Mesenchymal stem cell (in vitro differentiated cells and primary cell): ENCODE results near the gene TMEM229A.
"Not testable (repeated sequence)": the region's sequence is repeated elsewhere in the genome, so short reads cannot be mapped to it uniquely, and the experiment has no call there.

Experiments used
- DNase-seq: peaks from one replicate; pipeline ENCODE4 v3.0.0-alpha.2; 2013
- H2AFZ ChIP-seq: one replicate; pipeline ENCODE4 v1.6.1; 2013; ENCODE audit warnings: low read depth, mild to moderate bottlenecking, control low read depth, inconsistent platforms, low read length, moderate library complexity
- H2AK5ac ChIP-seq: 2 replicates; pipeline ENCODE4 v1.6.1; 2013; ENCODE audit warnings: low read length, moderate library complexity, mild to moderate bottlenecking, inconsistent platforms; ENCODE audit not compliant: severe bottlenecking
- H2BK120ac ChIP-seq: one replicate; pipeline ENCODE4 v1.6.1; 2013; ENCODE audit warnings: low read depth, mild to moderate bottlenecking, inconsistent platforms, low read length, moderate library complexity
- H2BK12ac ChIP-seq, 2 experiments: one replicate each; pipeline ENCODE4 v1.6.1; 2013; ENCODE audit warnings: inconsistent platforms in 2 of 2, low read length in 2 of 2, mild to moderate bottlenecking in 2 of 2, moderate library complexity in 2 of 2, control low read depth in 1 of 2
- H2BK15ac ChIP-seq: one replicate; pipeline ENCODE4 v1.6.1; 2013; ENCODE audit warnings: mild to moderate bottlenecking, low read depth, inconsistent platforms; ENCODE audit not compliant: poor library complexity, severe bottlenecking
- H2BK5ac ChIP-seq: 2 replicates; pipeline ENCODE4 v1.6.1; 2013; ENCODE audit warnings: low read depth, mild to moderate bottlenecking, low read length, control low read depth, inconsistent platforms; ENCODE audit not compliant: poor library complexity, severe bottlenecking
- H3K14ac ChIP-seq, 2 experiments: one replicate each; pipeline ENCODE4 v1.6.1; 2013; ENCODE audit warnings: inconsistent platforms in 2 of 2, low read length in 2 of 2, control low read depth in 1 of 2, mild to moderate bottlenecking in 1 of 2, moderate library complexity in 1 of 2
- H3K18ac ChIP-seq, 2 experiments: one replicate each; pipeline ENCODE4 v1.6.1; 2013; ENCODE audit warnings: inconsistent platforms in 2 of 2, low read length in 2 of 2, control low read depth in 1 of 2, low read depth in 1 of 2, mild to moderate bottlenecking in 1 of 2
- H3K23ac ChIP-seq, 2 experiments: one replicate each; pipeline ENCODE4 v1.6.1; 2013; ENCODE audit warnings: inconsistent platforms in 2 of 2, low read length in 2 of 2, mild to moderate bottlenecking in 2 of 2, moderate library complexity in 2 of 2, control low read depth in 1 of 2
- H3K27ac ChIP-seq: 2 replicates; pipeline ENCODE4 v1.5.1; 2013; ENCODE audit warnings: mild to moderate bottlenecking, moderate library complexity, low read length, control low read depth, inconsistent platforms; ENCODE audit not compliant: poor library complexity, severe bottlenecking
- H3K27me3 ChIP-seq, 2 experiments: 2 replicates each; pipeline versions ENCODE4 v1.6.1 to v1.7.0; 2013; ENCODE audit warnings: low read length in 2 of 2, mild to moderate bottlenecking in 2 of 2, moderate library complexity in 2 of 2, control low read depth in 1 of 2, inconsistent platforms in 1 of 2; ENCODE audit not compliant: control insufficient read depth in 1 of 2, insufficient read depth in 1 of 2
- H3K36me3 ChIP-seq, 2 experiments: 2 replicates each; pipeline versions ENCODE4 v1.6.1 to v1.7.0; 2013; ENCODE audit warnings: low read length in 2 of 2, control low read depth in 1 of 2, inconsistent platforms in 1 of 2, low read depth in 1 of 2, mild to moderate bottlenecking in 1 of 2; ENCODE audit not compliant: insufficient read depth in 2 of 2, control insufficient read depth in 1 of 2
- H3K4ac ChIP-seq, 2 experiments: one replicate each; pipeline ENCODE4 v1.6.1; 2013; ENCODE audit warnings: inconsistent platforms in 2 of 2, low read length in 2 of 2, mild to moderate bottlenecking in 2 of 2, moderate library complexity in 2 of 2, control low read depth in 1 of 2, low read depth in 1 of 2
- H3K4me1 ChIP-seq: 2 replicates; pipeline ENCODE4 v1.6.1; 2013; ENCODE audit warnings: low read depth, low read length, control low read depth; ENCODE audit not compliant: control insufficient read depth, insufficient read depth
- H3K4me2 ChIP-seq: 2 replicates; pipeline ENCODE4 v1.6.1; 2013; ENCODE audit warnings: low read length, mild to moderate bottlenecking, inconsistent platforms; ENCODE audit not compliant: poor library complexity, severe bottlenecking
- H3K4me3 ChIP-seq, 2 experiments: 2 replicates each; pipeline versions ENCODE4 v1.5.1 to v1.7.0; 2013; ENCODE audit warnings: low read length in 2 of 2, mild to moderate bottlenecking in 2 of 2, control low read depth in 1 of 2, low read depth in 1 of 2; ENCODE audit not compliant: insufficient read depth in 1 of 2
- H3K79me1 ChIP-seq: replicated peaks from 2 replicates; pipeline ENCODE4 v1.6.1; 2013; ENCODE audit warnings: mild to moderate bottlenecking, control low read depth, low read length, inconsistent platforms; ENCODE audit not compliant: poor library complexity, severe bottlenecking
- H3K9ac ChIP-seq: 2 replicates; pipeline ENCODE4 v1.7.0; 2013; ENCODE audit warnings: mild to moderate bottlenecking, low read length, moderate library complexity
- H3K9me3 ChIP-seq: 2 replicates; pipeline ENCODE4 v1.7.0; 2013; ENCODE audit warnings: mild to moderate bottlenecking, low read length; ENCODE audit not compliant: control insufficient read depth
- H4K8ac ChIP-seq: one replicate; pipeline ENCODE4 v1.6.1; 2013; ENCODE audit warnings: inconsistent platforms, mild to moderate bottlenecking, low read length, moderate library complexity
- H4K91ac ChIP-seq: one replicate; pipeline ENCODE4 v1.6.1; 2013; ENCODE audit warnings: mild to moderate bottlenecking, low read length, inconsistent platforms
- WGBS: methylation state at CpG from one replicate; pipeline ENCODE4 v1.1.7; 2013; ENCODE audit warnings: mixed read lengths; 5-methylcytosine and 5-hydroxymethylcytosine counted together

TMEM229A gene

DNA sequence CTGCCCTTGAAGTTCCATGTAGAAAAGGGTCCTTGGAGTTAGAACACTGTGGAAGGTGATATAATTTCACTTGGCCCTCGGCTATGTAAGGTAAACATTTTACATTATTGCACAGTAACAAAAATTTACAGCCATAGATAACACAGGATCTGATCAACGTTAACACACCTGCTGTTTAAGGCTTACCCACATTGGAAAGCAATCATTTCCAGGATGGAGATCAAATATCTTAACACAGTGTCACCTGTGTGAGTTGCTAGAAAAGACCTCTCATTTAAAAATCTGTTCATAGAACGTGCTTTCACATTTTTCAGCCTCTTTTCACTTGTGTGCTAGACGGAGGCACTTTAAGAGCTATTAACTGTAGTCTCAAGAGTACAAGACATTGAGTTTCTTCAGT lies 1.9 kb downstream of the TMEM229A start:
- Histone ChIP-seq H3K36me3 (no peaks in the 10 kb centered on the region), H2AFZ (no peak overlapping the region), H3K4me3 (no peak overlapping the region), H2BK15ac (no peak overlapping the region), H3K9me3 (no peaks in the 10 kb centered on the region), H3K9ac (no peak overlapping the region), H3K4me2 (no peak overlapping the region), H2AK5ac (no peak overlapping the region), H4K91ac (no peak overlapping the region), H4K8ac (no peak overlapping the region), H3K4ac (no peak overlapping the region), H2BK120ac (no peak overlapping the region), H3K18ac (no peak overlapping the region), H3K23ac (no peak overlapping the region), H2BK12ac (no peak overlapping the region), H3K27ac (no peak overlapping the region), H3K27me3 (peaks cover 35 to 48% of the 10 kb centered on the region in 2 experiments), H3K4me1 (peaks cover 16% of the 10 kb centered on the region), H3K14ac (no peak overlapping the region), H3K79me1 (no peaks in the 10 kb centered on the region), H2BK5ac (no peak overlapping the region)
- no peak for DNase-seq
- WGBS: 80% methylated on average over 2 of the region's 4 CpGs

DNA sequence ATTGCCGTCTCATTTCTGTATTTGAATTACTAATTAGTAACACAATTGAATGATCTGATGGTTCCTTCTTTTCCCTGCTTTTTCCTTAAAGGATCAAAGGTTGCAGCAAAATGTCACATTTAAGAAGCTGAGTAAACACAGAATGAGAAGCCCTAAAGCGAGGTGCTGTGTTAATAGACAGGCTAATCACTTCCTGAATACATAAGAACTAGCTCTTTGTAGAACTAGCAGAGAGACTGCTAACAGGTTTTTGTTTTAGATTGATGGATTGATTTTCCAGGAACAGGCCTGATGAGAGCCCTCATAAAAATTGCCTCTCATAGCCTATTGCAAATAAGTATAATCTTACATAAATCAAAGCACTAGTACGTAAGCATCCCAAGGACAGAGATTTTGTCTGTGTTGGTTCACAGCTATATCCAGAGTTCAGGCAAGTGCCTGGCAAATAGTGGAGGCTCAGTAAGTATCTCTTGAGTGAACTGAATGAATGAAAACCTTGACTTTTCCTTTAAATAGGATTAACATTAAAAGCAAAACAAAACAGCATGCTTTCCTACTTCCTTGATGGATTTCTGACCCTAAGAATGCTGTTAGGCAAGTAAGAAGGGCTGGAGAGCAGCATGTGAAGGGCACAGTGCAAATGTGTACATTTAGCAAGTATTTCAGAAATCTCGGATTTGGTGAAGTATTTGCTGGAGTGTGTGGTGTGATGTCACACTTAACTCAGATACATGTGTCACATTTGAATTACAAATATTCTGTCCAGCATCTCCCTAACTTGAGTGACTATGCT lies 3.3 kb downstream of the TMEM229A start:
- H3K23ac ChIP-seq: no peak overlapping the region
- no peak overlapping the region for H2BK120ac ChIP-seq
- H3K9me3 ChIP-seq: no peaks in the 10 kb centered on the region
- H3K4ac ChIP-seq: no peak overlapping the region
- no peak overlapping the region for H3K9ac ChIP-seq
- H3K36me3 ChIP-seq: no peaks in the 10 kb centered on the region
- no peak overlapping the region for H3K27ac ChIP-seq
- H3K18ac ChIP-seq: no peak overlapping the region
- no peak overlapping the region for H2BK12ac ChIP-seq
- no peak overlapping the region for H3K4me2 ChIP-seq
- H2BK15ac ChIP-seq: no peak overlapping the region
- H3K79me1 ChIP-seq: no peaks in the 10 kb centered on the region
- no peak overlapping the region for H2BK5ac ChIP-seq
- H2AFZ ChIP-seq: no peak overlapping the region
- H3K4me1 ChIP-seq: peaks cover 16% of the 10 kb centered on the region
- H4K8ac ChIP-seq: no peak overlapping the region
- H3K27me3 ChIP-seq: peaks cover 35 to 43% of the 10 kb centered on the region in 2 experiments
- 40% methylated on average over 1 of the region's 4 CpGs for WGBS
- H2AK5ac ChIP-seq: no peak overlapping the region
- DNase-seq: no peak
- H4K91ac ChIP-seq: no peak overlapping the region
- no peak overlapping the region for H3K4me3 ChIP-seq
- H3K14ac ChIP-seq: no peak overlapping the region

DNA sequence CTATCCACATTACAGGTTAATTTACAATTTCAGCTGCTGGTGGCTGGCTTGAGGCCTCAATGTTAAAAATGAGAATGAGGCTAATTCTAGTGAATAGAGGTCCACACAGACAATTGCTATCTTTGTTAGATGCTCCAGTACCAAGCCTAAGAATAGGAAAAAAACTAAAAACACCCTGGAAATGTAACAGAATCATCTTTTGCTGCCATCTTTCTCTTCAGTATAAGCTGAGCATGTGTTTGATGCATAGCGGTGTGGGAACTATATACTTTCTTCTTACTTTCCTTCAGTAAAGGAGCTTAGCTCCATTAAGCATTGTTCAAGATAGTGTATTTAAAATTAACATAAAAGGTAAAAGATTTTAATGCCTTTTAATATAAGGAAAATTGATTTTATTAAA lies 5.6 kb downstream of the TMEM229A start:
- H3K4me2 ChIP-seq: no peak overlapping the region
- no peak overlapping the region for H2BK15ac ChIP-seq
- WGBS: no CpG with 5 or more reads among the region's 1 CpG
- no peak overlapping the region for H3K4me3 ChIP-seq
- H2AFZ ChIP-seq: no peak overlapping the region
- no peak overlapping the region for H3K23ac ChIP-seq
- H4K91ac ChIP-seq: no peak overlapping the region
- no peak overlapping the region for H2BK12ac ChIP-seq
- no peak overlapping the region for H3K4ac ChIP-seq
- no peak overlapping the region for H3K27ac ChIP-seq
- no peak overlapping the region for H2AK5ac ChIP-seq
- no peak overlapping the region for H3K18ac ChIP-seq
- DNase-seq: no peak
- H2BK5ac ChIP-seq: no peak overlapping the region
- H2BK120ac ChIP-seq: no peak overlapping the region
- H3K27me3 ChIP-seq: peaks cover 24 to 27% of the 10 kb centered on the region in 2 experiments
- no peaks in the 10 kb centered on the region for H3K9me3 ChIP-seq
- H3K79me1 ChIP-seq: no peaks in the 10 kb centered on the region
- peaks cover 5% of the 10 kb centered on the region for H3K4me1 ChIP-seq
- H3K36me3 ChIP-seq: no peaks in the 10 kb centered on the region
- H3K14ac ChIP-seq: no peak overlapping the region
- no peak overlapping the region for H4K8ac ChIP-seq
- H3K9ac ChIP-seq: no peak overlapping the region

DNA sequence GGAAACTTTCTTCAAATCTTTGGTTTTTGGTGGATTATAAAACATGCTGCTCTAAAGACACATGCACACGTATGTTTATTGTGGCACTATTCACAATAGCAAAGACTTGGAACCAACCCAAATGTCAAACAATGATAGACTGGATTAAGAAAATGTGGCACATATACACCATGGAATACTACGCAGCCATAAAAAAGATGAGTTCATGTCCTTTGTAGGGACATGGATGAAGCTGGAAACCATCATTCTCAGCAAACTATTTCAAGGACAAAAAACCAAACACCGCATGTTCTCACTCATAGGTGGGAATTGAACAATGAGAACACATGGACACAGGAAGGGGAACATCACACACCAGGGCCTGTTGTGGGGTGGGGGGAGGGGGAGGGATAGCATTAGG lies 8.5 kb downstream of the TMEM229A start:
- not testable (repeated sequence) for H4K91ac ChIP-seq, H2AFZ ChIP-seq, H3K4ac ChIP-seq, H3K14ac ChIP-seq, H3K4me3 ChIP-seq, H3K18ac ChIP-seq, H3K4me1 ChIP-seq, H3K36me3 ChIP-seq, H4K8ac ChIP-seq, H2BK120ac ChIP-seq, H2BK5ac ChIP-seq, H2BK12ac ChIP-seq, H3K27me3 ChIP-seq, H3K23ac ChIP-seq, DNase-seq, H3K79me1 ChIP-seq, H2BK15ac ChIP-seq, H3K27ac ChIP-seq, H3K9ac ChIP-seq, H3K9me3 ChIP-seq, H2AK5ac ChIP-seq, H3K4me2 ChIP-seq
- WGBS: no CpG with 5 or more reads among the region's 3 CpGs
